ENCODE data around the gene TMEM86B.
A peak's percentile ranks its signal among the peaks of the same experiment; 100 is the strongest.

Gene TMEM86B, protein sequence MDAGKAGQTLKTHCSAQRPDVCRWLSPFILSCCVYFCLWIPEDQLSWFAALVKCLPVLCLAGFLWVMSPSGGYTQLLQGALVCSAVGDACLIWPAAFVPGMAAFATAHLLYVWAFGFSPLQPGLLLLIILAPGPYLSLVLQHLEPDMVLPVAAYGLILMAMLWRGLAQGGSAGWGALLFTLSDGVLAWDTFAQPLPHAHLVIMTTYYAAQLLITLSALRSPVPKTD

DNA sequence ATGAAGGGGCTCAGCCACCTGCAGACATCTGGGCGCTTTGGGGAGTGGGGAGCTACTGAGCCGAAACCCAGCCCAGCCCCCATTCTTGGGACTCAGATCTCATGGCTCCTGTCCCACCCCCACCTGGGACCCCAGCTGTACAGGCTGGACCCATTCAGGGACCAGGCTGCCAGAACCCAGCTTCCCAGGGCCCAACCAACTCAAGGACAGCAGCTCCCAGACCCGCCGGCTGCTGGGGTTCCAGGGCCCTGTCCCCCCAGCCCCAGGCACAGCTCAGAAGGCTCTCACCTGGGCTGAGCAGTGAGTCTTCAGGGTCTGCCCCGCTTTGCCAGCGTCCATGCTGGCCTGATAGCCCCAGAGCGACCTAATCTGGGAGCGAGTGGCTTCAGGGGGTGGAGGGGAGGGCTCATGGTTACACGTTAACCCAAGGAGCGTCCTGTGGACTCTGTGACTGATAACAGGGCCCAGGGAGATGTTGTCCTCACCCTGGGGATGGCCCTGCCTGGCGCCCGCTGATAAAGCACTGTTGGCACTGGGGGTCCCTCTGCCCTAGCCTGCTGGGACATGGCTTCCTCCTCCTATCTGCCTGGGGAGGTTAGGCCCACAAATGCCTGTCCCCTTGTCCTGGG, at the start of gene TMEM86B:
TSS of gene TMEM86B (minus strand) at position 361 of the 629 bp plus-strand sequence. CDS start at position 339, 22 bp downstream.
- DNase-seq (ENCODE audit: low read depth in 1 of 2, low spot score in 1 of 2): no peak

DNA sequence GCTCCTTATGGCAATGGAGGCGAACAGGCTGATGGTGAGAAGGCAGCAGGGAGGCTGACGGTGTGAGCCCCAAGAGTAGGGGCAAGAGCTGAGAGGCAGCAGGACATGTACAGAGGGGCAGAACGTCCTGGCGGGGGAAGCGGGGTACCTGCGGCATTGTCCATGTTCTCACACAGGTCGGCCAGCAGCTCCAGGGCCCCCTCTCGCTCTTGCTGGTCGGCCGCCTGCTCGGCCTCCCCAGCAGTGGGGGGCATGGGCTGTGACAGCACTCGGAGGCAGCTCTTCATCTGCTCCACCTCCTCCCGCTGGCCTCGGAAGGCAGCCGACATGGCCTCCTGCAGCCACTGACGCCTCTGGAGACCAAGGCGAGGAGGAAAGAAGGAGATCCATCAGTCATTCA, 48.9 kb upstream of the TMEM86B start:
- DNase-seq (ENCODE audit: low read depth in 1 of 2, low spot score in 1 of 2): no peak

DNA sequence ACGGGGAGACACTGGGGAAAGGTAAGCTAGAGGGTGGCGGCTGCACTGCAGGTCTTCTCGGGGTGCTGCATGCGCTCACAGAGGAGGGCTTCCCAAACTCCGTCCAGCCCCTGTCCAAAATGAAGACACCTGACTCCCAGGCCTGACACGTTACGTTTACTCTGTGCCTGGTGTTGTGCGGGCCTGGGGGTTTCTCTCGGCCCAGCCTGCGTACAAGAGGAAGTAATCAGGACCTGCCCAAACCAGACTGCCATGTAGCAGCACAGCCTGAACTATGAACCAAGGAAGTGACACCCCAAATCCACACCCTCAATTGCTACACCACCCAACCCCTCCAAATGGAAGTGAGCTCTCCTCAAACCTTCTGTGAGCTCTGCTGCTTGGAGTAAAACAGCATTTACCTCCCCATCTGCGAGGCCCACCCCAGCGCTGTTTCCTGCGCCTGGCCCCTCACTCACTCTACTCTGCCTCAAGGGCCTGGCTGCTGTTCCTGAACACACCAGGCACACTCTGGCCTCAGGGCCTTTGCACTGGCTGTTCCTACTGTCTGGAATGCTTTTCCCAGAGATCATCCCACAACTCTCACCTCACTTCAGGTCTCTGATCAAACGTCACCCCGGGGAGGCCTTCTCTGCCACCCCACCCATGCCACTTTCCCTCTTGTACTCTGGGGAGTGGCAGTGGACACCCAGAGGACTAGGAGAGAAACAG, 48.3 kb upstream of the TMEM86B start:
- DNase-seq (ENCODE audit: low read depth in 1 of 2, low spot score in 1 of 2): no peak

DNA sequence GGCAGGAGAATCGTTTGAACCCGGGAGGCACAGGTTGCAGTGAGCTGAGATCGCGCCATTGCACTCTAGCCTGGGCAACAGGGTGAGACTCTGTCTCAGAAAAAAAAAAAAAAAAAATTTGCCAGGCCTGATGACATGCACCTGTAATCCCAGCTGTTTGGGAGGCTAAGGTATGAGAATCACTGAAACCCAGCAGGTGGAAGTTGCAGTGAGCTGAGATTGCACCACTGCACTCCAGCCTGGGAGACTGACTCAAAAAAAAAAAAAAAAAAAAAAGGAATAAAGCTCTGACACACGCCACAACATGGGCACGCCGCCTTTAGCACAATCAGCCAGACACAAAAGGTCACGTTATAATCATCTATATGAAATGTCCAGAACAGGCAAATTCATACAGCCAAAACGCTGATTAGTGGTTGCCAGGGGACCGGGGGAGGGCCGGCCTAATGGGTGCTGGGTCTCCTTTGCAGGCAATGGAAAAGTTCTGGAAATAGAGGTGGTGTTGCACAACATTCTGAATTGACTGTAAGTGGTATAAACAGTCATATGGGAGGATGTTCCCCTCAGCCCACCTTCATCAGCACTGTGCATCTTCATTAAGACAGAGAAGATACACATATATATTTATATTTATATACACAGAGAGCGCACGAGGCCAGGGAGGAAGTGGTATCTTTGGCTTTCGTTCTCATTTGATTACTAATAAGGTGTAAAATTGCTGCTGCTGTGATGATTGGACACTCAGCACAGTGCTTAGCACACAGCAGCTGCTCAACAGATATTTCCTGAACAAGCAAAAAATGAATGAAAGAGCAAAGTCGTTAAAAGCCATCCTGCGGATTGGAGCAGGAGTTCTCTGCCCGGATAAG, 47.5 kb upstream of the TMEM86B start:
- DNase-seq (ENCODE audit: low read depth in 1 of 2, low spot score in 1 of 2): no peak

DNA sequence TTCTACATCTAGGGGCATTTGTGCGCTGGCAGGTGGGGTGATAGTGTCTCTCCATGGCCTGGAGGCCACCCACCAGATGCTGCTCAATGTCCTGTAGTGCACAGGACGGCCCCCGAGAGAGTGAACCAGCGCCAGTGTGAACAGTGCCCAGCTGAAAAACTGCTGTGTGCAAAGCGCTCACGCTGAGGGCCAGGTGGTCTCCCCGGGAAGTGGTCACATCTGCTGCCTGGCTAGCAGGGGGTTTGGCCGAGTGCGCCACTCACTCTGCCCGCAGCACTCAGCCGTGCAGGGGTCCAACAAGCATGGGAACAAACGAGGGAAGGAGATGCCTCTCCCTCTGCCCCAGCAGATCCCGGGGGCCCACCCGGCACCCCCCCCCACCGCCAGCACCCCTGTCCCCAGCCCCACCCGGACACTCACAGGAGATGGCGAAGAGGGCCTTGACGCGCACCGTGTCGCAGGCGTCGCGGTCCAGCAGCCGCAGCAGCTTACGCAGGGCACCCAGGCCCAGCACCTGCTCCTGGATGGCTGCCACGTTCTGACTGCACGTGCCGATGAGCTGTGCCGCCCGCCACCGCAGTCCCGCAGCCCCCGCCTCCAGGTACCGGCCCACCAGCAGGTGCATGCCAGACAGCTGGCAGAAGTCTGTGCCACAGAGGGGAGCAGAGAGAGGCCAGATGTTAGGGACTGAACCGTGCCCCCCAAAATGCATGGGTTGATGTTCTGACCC, 45.6 kb upstream of the TMEM86B start:
- no peak for DNase-seq (ENCODE audit: low read depth in 1 of 2, low spot score in 1 of 2)

DNA sequence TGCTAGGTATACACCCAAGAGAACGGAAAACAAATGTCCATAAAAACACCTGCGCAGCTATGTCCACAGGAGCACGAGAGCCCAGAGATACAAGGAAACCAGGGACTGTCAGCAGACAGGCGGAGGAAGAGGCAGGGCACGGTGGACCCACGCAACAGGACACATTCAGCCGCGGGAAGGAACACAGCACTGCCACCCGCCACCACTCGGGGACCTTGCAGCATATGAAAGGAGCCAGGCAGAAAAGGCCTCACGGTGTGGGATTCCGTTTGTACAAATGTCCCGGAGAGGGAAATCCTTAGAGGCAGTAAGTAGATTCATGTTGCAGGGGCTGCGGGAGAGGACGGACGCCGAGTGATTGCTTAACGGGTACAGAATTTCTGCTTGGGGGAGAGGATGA, 43.6 kb upstream of the TMEM86B start:
- DNase-seq (ENCODE audit: low read depth in 1 of 2, low spot score in 1 of 2): no peak

DNA sequence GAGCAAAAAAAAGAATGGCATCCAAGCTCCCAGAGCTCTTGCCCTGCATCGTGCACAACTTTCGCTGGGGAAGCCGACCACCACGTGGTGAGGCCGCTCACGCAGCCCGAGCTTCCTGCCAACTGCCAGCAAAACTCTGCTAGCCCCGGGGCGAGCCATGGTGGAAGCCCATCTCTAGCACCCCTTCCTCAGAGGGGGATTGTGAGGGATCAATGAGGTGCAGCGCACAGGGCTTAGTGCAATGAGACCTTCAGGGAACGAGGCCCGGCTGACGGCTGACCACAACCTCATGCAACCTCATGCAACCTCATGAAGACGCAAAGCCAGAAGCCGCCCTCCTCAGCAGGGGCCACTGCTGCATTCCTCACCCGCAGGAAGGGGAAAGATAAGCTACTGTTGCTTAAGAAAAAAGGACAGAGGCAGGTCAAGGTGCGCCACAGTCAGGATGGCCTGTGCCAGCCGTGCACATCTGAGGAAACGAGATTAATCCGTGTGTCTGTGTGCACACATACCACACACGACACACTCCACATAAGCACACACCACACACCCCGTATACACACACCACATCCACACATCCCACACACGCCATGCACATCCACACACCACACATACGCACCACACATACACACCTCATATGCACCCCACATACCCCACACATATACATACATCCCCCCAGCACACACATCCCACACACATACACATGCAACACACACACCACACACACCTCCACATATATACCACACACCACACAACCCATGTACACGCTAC, 41.8 kb upstream of the TMEM86B start:
- DNase-seq (ENCODE audit: low read depth in 1 of 2, low spot score in 1 of 2): no peak

DNA sequence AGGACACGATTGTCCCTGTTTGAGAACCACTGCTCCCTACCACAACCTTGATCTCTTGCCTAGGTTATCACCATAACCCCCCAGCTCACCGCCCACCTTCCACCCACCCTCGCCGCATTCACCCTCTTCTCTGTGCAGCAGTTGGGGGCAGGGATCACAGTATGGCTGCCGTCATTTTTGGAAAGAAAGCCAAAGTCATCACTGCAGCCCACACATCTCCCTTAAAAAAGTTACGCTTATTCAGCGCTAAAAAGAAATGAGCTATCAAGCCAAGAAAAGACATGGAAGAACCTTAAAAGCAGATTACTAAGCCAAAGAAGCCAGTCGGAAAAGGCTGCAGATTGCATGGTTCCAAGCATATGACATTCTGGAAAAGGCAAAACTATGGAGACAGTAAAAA, 40.7 kb upstream of the TMEM86B start:
- DNase-seq (ENCODE audit: low read depth in 1 of 2, low spot score in 1 of 2): no peak

DNA sequence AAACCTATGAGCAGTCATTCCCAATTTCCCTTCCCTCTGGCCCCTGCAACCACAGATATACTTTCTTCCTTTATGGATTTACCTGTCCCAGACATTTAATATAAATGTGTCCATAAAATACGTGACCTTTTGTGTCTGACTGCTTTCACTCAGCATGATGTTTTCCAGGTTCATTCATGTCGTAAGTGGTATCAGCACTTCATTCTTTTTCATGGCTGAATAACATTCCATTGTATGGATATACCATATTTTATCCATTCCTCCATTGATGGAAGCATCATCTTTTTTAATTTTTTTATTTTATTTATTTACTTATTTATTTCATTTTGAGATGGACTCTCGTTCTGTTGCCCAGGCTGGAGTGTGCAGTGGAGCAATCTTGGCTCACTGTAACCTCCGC, 38.3 kb upstream of the TMEM86B start:
- no peak for DNase-seq (ENCODE audit: low read depth in 1 of 2, low spot score in 1 of 2)

DNA sequence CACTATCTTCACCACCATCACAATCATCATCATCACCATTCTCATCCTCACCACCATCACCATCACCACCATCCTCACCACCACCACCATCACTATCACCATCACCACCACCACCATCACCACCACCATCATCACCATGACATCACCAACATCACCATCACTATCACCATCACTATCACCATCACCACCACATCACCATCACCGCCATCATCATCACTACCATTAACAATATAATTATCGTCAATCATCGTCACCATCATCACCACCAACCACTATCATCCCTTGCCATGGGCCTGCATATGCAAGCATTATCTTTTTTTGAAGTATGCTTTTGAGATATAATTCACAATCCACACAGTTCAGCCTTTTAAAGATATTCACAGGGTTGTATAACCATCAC, 37.8 kb upstream of the TMEM86B start:
- no peak for DNase-seq (ENCODE audit: low read depth in 1 of 2, low spot score in 1 of 2)

DNA sequence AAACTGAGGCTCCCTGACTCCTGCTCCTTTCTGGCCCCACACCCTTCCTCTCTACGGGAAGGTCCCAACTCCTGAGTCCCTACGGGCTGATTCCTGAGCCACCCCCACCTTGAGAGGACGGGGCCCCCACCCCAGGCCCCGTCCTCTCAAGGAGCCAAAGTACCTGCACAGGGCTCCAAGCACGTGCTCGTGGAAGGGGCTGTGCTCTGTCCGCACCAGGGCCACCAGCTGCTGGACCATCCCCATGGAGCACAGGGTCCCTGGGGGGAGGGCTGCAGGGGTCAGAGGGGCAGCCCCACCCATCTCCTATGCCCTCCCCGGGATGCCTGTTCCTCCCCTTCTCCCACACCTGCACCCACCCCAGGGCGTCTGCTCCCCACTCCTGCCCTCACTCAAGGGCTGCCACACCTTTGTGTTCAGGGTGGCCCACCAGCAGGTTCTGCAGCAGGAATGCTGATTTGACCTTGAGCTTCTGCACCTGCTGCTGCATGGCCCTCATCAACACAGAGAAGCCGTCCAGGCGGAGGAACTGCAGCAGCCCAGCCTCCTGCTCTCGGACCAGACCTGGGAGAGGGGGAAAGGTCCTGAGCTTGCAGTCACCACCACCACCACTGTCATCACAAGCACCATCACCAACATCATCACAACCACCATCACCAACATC, 37.3 kb upstream of the TMEM86B start:
- DNase-seq (ENCODE audit: low read depth in 1 of 2, low spot score in 1 of 2): no peak

DNA sequence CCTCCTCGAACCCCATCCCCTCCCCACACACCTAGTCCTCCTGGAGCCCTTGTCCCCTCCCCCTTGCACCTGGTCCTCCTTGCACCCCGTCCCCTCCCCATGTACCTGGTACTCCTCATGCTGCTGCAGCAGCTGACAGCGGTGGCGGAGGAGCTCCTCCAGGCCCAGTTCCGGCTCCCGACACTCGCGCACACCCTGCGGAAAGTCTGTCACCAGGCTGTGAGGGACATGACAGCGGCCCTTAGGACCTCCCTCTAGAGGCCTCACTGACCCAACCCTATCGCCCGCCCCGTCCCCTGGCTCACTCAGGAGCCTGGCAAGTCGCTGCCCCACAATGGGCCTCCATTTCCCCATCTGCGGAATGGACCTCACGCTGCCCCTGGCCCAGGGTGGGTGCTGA, 36.6 kb upstream of the TMEM86B start:
- DNase-seq (ENCODE audit: low read depth in 1 of 2, low spot score in 1 of 2): no peak

DNA sequence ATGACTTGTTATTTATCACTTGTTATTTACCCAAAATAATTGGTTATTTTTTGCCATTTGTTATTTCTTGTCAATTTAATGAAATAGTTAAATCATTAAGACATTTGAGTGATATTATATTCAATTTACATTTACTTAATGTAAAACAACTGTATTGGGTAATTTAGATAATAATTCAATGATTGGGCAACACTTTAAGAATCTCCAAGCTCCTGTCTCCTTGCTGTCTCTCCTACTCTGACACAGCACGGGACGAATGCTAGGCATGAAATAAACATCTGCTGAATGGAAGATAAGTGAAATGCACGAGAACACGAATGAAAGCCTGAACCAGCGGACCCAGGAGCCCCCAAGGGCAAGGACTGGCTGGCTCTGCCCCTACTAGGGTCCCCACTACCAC, 36.0 kb upstream of the TMEM86B start:
- no peak for DNase-seq (ENCODE audit: low read depth in 1 of 2, low spot score in 1 of 2)

DNA sequence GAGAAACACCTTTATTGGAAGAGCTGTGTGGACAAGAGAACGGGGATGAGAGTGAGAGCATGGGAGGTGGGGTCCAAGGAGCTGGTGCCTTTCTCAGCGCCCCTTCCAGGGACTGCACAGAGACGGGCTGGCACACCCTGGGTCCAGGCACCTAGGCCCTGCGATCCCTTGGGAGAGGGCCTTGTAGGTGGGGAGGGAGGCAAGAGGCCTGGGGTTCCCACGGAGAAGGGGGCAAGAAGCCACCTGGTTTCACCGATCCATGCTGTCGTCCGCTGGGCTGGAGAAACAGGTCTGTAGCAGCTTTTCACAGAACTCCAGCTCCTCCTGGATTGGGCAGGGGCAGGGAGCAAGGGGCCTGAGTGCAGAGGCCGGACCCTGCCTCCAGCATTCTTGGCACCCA, 33.8 kb upstream of the TMEM86B start:
- no peak for DNase-seq (ENCODE audit: low read depth in 1 of 2, low spot score in 1 of 2)

DNA sequence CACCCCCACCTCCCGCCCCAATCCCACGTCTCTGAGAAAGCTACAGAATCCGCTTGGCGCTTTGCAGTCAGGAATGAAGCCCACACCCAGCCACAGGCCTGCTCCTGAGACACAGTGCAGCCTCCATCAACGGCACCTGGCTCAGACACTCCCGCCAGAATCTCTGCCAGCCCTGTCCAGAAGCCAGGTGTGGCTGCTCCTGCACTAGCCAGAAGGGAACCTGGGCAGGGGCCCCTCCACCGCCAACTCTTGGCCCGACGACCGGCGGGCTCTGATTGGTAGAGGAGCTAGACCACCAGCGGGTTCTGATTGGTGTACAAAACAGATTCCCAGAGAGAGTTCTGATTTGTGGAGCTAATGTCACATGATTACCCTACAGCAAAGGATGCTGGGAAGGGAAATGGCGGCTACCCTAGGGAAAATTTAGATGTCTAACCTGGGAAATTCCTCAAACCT, 33.1 kb upstream of the TMEM86B start:
- DNase-seq (ENCODE audit: low read depth in 1 of 2, low spot score in 1 of 2): no peak

DNA sequence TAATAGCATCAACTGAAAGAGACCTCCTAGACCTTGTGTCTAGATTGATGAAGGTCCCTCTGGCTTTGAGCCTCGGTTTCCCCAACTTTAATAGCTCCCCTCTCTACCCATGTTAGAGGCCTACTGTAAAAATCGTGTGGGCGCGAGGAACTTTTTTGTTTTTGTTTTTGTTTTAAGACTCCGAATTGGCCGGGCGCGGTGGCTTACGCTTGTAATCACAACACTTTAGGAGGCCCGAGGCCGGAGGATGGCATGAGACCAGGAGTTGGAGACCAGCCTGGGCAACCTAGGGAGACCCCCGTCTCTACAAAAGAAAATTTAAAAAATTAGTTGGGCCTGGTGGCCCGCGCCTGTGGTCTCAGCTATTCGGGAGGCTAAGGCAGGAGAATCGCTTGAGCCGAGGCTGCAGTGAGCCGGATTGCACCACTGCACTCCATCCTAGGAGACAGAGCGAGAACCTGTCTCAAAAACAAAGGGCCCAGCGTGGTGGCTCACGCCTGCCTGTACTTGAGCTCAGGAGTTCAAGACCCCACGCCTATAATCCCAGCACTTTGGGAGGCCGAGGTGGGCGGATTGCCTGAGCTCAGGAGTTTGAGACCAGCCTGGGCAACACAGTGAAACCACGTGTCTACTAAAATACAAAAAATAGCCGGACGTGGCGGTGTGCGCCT, 31.1 kb upstream of the TMEM86B start:
- no peak for DNase-seq (ENCODE audit: low read depth in 1 of 2, low spot score in 1 of 2)

DNA sequence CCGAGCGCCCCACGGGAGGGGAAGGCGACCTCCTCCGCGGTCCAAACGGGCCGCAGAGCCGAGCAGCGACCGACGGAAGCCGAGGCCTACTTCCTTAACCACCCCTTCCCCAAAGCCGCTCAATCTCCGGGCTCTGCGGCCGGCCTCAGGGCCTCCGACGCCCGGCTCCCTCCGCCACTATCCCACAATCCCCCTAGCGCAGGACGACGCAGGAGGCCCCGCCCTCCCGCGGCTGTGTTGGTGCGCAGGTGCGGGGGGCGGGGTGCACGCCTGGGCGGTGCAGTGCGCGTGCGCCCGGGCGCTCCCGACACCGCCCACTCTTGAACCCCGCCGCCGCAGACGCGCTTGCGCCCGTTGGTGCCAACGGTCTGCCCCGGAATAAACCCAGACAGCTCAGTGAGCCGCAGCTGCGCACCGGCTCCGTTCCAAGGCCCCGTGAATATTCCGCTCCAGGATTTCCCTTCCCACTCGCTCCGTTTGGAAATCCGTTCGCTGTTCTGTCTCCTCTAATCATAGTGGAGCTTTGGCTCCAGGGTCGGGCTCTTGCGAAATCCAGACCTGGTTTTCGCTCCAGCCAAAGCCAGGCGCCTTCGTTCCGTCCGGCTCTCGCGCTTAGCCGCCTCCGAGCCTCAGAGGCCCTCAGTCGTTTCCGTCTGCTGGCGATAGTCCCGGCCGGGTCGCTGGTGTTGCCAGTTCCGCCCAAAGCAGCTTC, 30.4 kb upstream of the TMEM86B start, which contains the start of gene PPP6R1:
TSS of gene PPP6R1 (minus strand) at position 190 of the 712 bp plus-strand sequence. CDS start 11,914 bp downstream, outside the sequence.
- DNase-seq (ENCODE audit: low read depth in 1 of 2, low spot score in 1 of 2): peak; percentile 92 to 93

DNA sequence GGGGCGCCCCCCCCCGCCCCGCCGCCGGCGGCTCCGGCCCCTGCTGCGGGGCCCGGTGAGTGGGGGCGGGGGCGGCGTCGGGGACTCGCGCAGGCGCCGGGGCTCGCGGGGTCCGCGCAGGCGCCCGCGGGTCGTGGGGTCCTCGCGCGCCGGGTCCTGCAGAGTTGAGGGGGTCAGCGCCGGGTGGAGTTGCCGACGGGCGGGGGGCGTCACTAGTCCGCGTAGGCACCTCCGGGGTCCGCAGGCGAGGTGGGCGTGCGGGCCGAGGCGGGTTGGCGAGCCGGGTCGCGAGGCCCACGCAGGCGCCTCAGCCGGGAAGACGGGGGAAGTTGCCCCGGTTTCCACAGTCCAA, 29.9 kb upstream of the TMEM86B start:
- DNase-seq (ENCODE audit: low read depth in 1 of 2, low spot score in 1 of 2): peak in 1 of 2 donors; percentile 49
